Activated CD8-positive, alpha-beta T cell treated with anti-CD3 and anti-CD28 coated beads, Interleukin-2, amount 10 ng/mL, durations not matched to agents 7 days and 5 days (primary cell): Measurements from ENCODE around the gene BSPRY. TPM values are rescaled to one million over a fixed set of nuclear protein-coding genes. Genes with fewer than 3 reads are reported as not detected.

Source experiments
- ATAC-seq: fragments of 150-1000 bp; cut with Tn5 transposase; one replicate; pipeline ENCODE4 v1.10.0; 2021; ENCODE audit warnings: moderate library complexity
- CTCF ChIA-PET: fragments of 350-600 bp; sonication (Branson Sonifier 250); formaldehyde crosslinking; loops from one replicate; lab custom pipeline; 2021; ENCODE audit warnings: antibody characterized with exemption; lab: Charles Lee
- POLR2A ChIA-PET: fragments of 350-600 bp; sonication (Branson Sonifier 250); formaldehyde crosslinking; loops from one replicate; lab custom pipeline; 2021; ENCODE audit warnings: antibody characterized with exemption; lab: Charles Lee
- DNase-seq: peaks from one replicate; pipeline ENCODE4 v3.0.0-alpha.2; 2020
- H3K27ac Mint-ChIP-seq: one replicate; pipeline ENCODE4 v1.8.0; 2021; ENCODE audit warnings: mild to moderate bottlenecking, mixed read lengths
- H3K27me3 Mint-ChIP-seq: one replicate; pipeline ENCODE4 v1.8.0; 2021; ENCODE audit warnings: low read depth, mixed read lengths
- H3K36me3 Mint-ChIP-seq: one replicate; pipeline ENCODE4 v1.8.0; 2021; ENCODE audit warnings: low read depth, mixed read lengths
- H3K4me1 Mint-ChIP-seq: one replicate; pipeline ENCODE4 v1.8.0; 2021; ENCODE audit warnings: low read depth, mixed read lengths
- H3K4me3 Mint-ChIP-seq: one replicate; pipeline ENCODE4 v1.8.0; 2021; ENCODE audit warnings: mild to moderate bottlenecking, mixed read lengths
- H3K9me3 Mint-ChIP-seq: one replicate; pipeline ENCODE4 v1.8.0; 2022; ENCODE audit warnings: mixed read lengths; ENCODE audit not compliant: insufficient read depth
- total RNA-seq, 2 experiments: library from RNA; stranded (reverse); gene quantifications; one replicate each; pipeline ENCODE4 v1.2.3, GENCODE V29; 2021

The BSPRY gene
- 1 to 10 TPM; 4.0 to 4.4 TPM for total RNA-seq

DNA sequence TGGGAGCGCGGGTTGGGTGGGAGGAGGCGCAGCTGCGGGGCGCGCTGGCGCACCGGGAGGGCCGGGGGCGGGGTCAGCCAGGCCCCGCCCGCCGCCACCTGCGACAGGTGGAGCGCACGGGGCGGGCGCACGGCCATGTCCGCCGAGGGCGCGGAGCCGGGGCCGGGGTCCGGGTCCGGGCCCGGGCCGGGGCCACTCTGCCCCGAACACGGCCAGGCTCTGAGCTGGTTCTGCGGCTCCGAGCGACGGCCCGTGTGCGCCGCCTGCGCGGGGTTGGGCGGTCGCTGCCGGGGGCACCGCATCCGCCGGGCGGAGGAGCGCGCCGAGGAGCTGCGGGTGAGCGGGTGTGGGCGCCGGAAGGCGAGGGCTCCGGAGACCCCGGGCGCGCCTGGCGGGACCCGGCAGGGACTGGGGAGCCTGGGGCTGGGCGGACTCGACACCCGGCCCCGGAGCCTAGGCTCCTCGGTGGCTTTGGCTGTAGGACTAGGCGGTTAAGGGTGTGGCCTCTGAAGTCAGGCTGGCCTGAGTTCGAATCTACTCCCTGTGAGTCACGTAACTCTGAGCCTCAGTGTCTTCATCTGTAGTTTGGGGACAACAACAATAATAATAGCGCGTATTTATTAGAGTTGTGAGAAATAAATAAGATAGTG lies at the start of gene BSPRY:
TSS of gene BSPRY (plus strand) at position 97 of the 650 bp plus-strand sequence. CDS start at position 136, 39 bp downstream.
- H3K4me1 Mint-ChIP-seq, result peaks cover 30% of the 10 kb centered on the region
- CTCF ChIA-PET, result interaction anchor here (1.1 to 3.7 kb wide), 5 partner anchors 9 to 242 kb away, joined by 3 to 16 read pairs (median 8); partner anchors contain the start of genes ALAD and WDR31
- H3K27me3 Mint-ChIP-seq, result no peaks in the 10 kb centered on the region
- no peaks in the 10 kb centered on the region for H3K9me3 Mint-ChIP-seq
- POLR2A ChIA-PET, result interaction anchor here (0.5 to 2.3 kb wide), 5 partner anchors 9 to 632 kb away, joined by 3 to 14 read pairs (median 8); partner anchors contain the start of genes ALAD, C9orf43, CDC26 and INIP
- peak within 1 kb of the TSS; percentile 78 for H3K4me3 Mint-ChIP-seq
- no peaks in the 10 kb centered on the region for H3K36me3 Mint-ChIP-seq
- DNase-seq (peak; percentile 58), ATAC-seq (peak; percentile 71)
- H3K27ac Mint-ChIP-seq, result peak within 1 kb of the TSS; percentile 63

DNA sequence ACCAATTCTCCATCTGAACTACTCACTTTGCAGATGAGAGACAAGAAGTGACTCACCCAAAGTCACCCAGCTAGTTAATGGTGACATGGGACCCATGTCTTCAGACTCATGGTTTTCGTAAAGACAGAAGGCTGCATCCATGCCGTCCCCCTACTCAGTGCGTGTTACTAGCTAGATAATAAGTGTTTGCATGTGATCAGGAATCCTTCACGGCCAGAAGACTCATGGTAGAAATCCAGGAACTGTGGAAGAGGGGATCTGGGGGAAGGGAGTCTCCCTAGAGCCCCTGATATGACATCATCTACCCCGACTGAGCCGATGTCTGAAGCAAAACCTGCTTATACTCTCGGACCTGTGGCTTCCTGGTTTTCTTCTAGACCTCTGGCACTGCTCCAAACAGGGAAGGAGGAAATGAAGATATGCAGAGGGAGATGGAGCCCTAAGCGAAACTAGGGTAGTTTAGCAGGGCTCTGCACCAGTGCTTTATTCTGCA lies 49.5 kb upstream of the BSPRY start:
- ChIA-PET CTCF (interaction anchor here (1.0 to 1.1 kb wide), 2 partner anchors 101 to 147 kb away, joined by 4 to 5 read pairs; partner anchors contain the start of gene ALAD), POLR2A (no interaction called here)
- H3K27ac Mint-ChIP-seq, result no peak overlapping the region
- H3K27me3 Mint-ChIP-seq, result peaks cover 13% of the 10 kb centered on the region
- peaks cover 3% of the 10 kb centered on the region for H3K4me1 Mint-ChIP-seq
- no peaks in the 10 kb centered on the region for H3K36me3 Mint-ChIP-seq
- ATAC-seq (no peak), DNase-seq (no peak)
- H3K4me3 Mint-ChIP-seq, result no peak overlapping the region
- no peaks in the 10 kb centered on the region for H3K9me3 Mint-ChIP-seq

DNA sequence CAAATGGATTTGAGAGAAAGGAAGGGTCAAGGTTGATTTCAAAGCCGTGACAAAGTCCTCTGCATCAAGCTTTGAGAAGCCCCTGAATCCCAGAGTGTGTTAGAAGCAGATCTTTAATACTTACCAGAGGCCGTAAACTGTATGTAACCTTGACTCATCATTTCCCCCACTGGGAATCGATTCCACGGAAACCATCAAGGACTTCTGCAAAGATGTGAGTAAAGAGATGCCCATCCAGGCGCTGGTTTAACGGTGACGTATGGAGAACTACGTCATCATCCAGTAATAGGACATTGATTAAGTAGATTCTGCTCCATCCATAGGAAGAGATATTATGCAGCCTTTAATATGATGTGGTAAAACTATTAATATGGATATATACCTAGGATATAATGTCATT lies 47.8 kb upstream of the BSPRY start:
- POLR2A ChIA-PET, result no interaction called here

DNA sequence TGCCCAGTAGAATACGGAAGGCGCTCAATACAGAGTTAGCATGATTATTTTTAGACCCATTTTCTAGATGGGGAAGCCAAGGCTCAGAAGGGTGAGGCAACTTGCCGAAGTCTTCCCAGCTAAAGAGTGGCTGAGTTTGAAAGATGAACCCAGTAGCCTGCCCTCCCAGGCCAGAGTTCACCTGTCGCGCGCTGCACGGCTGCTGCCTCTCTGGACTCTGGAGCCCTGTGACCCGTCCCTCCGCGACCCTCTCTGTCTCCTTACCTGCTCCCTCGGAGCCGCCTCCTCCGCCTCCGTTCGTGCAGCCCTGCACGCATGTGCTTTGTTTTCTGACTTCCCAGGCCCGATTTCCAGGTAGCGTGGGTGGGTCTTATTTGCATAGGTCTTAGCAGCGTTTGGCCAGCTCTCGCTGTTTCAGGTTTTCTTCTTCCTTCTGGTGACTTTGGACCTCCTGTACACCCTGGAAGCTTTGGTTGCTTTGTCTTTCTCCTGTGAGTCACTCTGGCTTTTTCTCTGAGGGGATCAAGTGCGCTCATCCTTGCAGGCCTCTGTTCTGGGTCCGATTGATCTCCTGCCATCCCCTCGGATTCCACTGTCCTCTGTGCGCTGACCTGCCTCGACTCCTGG lies 46.4 kb upstream of the BSPRY start, which contains the start of gene RNF183:
TSS of gene RNF183 (minus strand) at position 585 of the 627 bp plus-strand sequence. CDS start 5,192 bp downstream, outside the sequence.
- Mint-ChIP-seq H3K36me3 (no peaks in the 10 kb centered on the region), H3K27me3 (peaks cover 11% of the 10 kb centered on the region), H3K4me3 (no peak within 1 kb of the TSS), H3K9me3 (no peaks in the 10 kb centered on the region), H3K27ac (no peak within 1 kb of the TSS), H3K4me1 (peaks cover 3% of the 10 kb centered on the region)
- ATAC-seq (no peak), DNase-seq (no peak)
- ChIA-PET CTCF (no interaction called here), POLR2A (no interaction called here)

More for the DNA sequence above, 47.8 kb upstream of the BSPRY start:
- Mint-ChIP-seq H3K9me3 (no peaks in the 10 kb centered on the region), H3K36me3 (no peaks in the 10 kb centered on the region), H3K4me1 (peaks cover 3% of the 10 kb centered on the region), H3K4me3 (no peak overlapping the region), H3K27ac (no peak overlapping the region), H3K27me3 (peaks cover 13% of the 10 kb centered on the region)
- CTCF ChIA-PET, result interaction anchor here (0.7 to 0.9 kb wide), 2 partner anchors 10 to 357 kb away, joined by 3 read pairs; no protein-coding TSS in a partner anchor
- no peak for DNase-seq
- ATAC-seq, result no peak

DNA sequence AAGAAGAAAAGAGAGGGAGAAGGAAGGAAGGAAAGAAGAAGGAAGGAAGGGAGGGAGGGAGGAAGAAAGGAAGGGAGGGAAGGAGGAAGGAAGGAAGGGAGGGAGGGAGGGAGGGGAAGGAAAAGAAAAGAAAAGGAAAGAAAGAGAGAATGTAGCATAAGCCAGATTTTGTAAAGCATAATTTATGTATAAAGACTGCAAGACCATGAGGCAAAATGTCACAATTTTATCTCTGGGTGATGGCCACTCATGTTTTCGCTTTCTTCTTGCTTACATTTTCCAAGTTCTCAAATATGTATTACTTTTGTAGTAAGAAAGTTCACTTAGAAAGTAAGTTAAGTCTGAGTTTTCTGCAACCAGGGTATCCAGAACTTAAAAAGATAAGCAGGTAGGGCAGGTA lies 42.8 kb upstream of the BSPRY start:
- Mint-ChIP-seq H3K4me1 (no peaks in the 10 kb centered on the region), H3K27ac (no peak overlapping the region), H3K36me3 (no peaks in the 10 kb centered on the region), H3K4me3 (no peak overlapping the region), H3K9me3 (no peaks in the 10 kb centered on the region), H3K27me3 (no peaks in the 10 kb centered on the region)
- ATAC-seq, result no peak
- DNase-seq, result no peak
- ChIA-PET CTCF (no interaction called here), POLR2A (no interaction called here)

DNA sequence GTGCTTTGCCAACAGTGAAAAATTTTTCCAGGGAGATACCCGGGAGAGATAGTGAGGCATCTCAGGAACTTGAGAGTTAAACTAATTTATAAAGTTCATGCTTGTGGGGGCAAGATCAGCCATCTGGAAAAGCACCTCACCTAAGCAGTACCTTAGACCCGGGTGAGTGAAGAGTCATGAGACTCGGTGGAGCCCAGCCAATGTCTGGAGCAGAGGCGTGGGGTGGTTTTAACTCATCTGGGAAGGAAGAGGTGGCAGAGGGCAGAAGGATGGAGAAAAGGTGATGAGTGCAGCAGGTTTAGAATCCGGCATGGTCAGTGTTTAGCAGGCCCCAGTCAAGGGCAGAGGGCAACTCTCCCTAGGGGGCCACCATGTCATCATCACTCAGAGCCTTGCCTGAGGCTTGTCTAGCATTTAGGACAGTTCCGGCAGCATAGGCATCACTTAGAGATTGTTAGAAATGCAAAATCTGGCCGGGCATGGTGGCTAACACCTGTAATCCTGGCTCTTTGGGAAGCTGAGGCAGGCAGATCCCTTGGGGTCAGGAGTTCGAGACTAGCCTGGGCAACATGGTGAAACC lies 41.9 kb upstream of the BSPRY start:
- H3K9me3 Mint-ChIP-seq, result no peaks in the 10 kb centered on the region
- ChIA-PET CTCF (no interaction called here), POLR2A (no interaction called here)
- H3K36me3 Mint-ChIP-seq, result no peaks in the 10 kb centered on the region
- ATAC-seq (no peak), DNase-seq (no peak)
- no peaks in the 10 kb centered on the region for H3K27me3 Mint-ChIP-seq
- no peak overlapping the region for H3K4me3 Mint-ChIP-seq
- H3K4me1 Mint-ChIP-seq, result no peaks in the 10 kb centered on the region
- no peak overlapping the region for H3K27ac Mint-ChIP-seq

DNA sequence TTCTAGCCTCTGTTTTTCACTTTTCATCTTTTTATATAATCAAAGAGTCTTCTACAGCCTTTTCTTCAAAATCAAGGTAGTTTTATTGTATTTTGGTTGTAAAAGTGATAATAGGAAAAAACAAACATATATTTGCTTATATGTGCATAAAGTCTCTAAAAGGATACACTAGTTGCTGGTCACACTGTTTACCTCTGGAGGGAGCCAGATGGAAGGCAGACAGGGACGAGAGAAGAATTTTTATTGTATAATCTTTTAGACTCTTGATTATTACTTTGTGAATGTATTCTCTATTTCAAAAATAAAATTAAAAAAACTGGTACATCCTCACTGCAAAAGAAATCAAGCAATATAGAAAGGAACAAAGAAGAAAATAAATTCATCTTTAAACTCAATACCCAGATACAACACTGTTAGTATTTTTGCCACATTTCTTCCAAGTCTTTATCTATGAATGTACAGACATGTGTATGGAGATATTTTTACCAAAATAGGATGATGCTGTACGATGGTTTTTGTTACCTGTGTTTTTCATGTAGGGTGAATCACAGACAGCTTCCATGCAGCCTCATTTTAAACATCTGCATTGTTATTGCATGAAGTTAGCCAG lies 40.0 kb upstream of the BSPRY start:
- Mint-ChIP-seq H3K9me3 (no peaks in the 10 kb centered on the region), H3K4me3 (no peak overlapping the region), H3K36me3 (no peaks in the 10 kb centered on the region), H3K4me1 (no peaks in the 10 kb centered on the region), H3K27ac (no peak overlapping the region), H3K27me3 (no peaks in the 10 kb centered on the region)
- DNase-seq, result peak; percentile 46
- peak; percentile 53 for ATAC-seq
- POLR2A ChIA-PET, result no interaction called here
- CTCF ChIA-PET, result interaction anchor here (0.7 to 4.6 kb wide), 4 partner anchors 14 to 347 kb away, joined by 3 to 24 read pairs (median 4); partner anchors contain the start of gene ALAD

DNA sequence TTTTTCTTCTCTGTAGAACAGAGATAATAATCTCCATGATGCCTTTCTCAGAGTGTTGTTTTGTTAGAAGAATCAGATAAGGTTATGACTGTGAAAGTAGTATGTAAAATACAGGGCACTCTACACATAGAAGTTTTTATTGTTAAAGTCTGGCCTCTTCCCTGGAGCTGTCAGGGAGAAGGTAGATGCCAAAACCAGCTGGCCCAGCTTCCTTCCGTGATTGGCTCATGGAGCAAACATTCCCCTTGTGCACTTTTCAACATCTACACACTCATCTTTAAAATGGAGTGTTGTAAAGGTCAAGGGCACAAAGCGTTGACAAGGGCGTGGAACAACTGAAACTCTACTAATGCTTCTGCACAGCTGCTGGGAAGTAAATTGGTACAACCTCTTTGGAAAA lies 38.8 kb upstream of the BSPRY start:
- DNase-seq (no peak), ATAC-seq (no peak)
- no peaks in the 10 kb centered on the region for H3K4me1 Mint-ChIP-seq
- no peaks in the 10 kb centered on the region for H3K9me3 Mint-ChIP-seq
- H3K27ac Mint-ChIP-seq, result no peak overlapping the region
- no peaks in the 10 kb centered on the region for H3K36me3 Mint-ChIP-seq
- H3K27me3 Mint-ChIP-seq, result peaks cover 2% of the 10 kb centered on the region
- CTCF ChIA-PET, result interaction anchor here (1.3 to 4.6 kb wide), 3 partner anchors 97 to 346 kb away, joined by 3 to 24 read pairs (median 6); no protein-coding TSS in a partner anchor
- H3K4me3 Mint-ChIP-seq, result no peak overlapping the region
- POLR2A ChIA-PET, result no interaction called here

DNA sequence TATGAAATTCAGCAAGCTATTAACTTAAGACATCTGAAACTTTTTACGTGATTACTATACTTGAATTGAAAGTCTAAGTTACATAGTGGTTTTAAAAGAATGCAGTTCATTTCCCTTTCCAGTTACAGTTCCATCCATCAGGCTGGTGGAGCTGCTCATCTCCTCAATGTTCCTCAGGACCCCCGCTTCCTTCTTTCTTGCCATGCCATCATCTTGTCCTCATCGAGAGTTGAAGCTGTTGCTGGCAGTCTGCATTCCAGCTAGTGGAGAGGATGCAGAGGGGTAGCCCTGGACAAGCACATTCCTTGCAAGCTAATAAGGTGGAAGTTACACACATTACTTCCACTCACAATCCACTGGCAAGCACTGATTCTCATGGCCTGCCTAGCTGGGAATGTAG lies 37.4 kb upstream of the BSPRY start:
- H3K27me3 Mint-ChIP-seq, result peaks cover 5% of the 10 kb centered on the region
- H3K27ac Mint-ChIP-seq, result no peak overlapping the region
- H3K9me3 Mint-ChIP-seq, result no peaks in the 10 kb centered on the region
- no peaks in the 10 kb centered on the region for H3K36me3 Mint-ChIP-seq
- H3K4me1 Mint-ChIP-seq, result no peaks in the 10 kb centered on the region
- POLR2A ChIA-PET, result no interaction called here
- DNase-seq (no peak), ATAC-seq (no peak)
- no peak overlapping the region for H3K4me3 Mint-ChIP-seq
- CTCF ChIA-PET, result interaction anchor here (0.7 to 4.6 kb wide), 6 partner anchors 11 to 344 kb away, joined by 3 to 24 read pairs (median 3); no protein-coding TSS in a partner anchor

DNA sequence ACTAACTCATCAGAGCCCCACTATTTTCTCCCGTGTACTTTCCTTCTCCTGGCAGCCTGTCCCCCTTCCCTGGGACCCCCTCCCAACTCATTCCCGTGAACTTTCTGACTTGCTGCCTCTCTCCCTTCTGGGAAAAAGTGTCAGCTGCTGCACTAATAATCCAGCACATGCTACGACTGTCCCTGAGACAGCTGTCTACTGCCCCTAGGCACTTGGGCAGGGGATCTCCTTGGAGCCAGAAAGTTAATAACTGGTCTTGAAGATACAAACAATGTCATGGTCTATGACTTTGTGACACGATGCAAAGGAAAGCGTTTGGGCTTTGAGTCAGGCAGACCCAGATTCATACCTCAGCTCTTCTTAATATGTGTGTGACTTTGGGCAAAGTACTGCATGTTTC lies 36.1 kb upstream of the BSPRY start:
- ChIA-PET CTCF (interaction anchor here (4.6 kb wide), 1 partner anchor 343 kb away, joined by 24 read pairs; no protein-coding TSS in a partner anchor), POLR2A (interaction anchor here (0.6 kb wide), 1 partner anchor 37 kb away, joined by 3 read pairs; no protein-coding TSS in a partner anchor)
- Mint-ChIP-seq H3K27me3 (peaks cover 9% of the 10 kb centered on the region), H3K36me3 (no peaks in the 10 kb centered on the region), H3K9me3 (no peaks in the 10 kb centered on the region), H3K4me3 (no peak overlapping the region), H3K27ac (no peak overlapping the region), H3K4me1 (no peaks in the 10 kb centered on the region)
- no peak for ATAC-seq
- no peak for DNase-seq

DNA sequence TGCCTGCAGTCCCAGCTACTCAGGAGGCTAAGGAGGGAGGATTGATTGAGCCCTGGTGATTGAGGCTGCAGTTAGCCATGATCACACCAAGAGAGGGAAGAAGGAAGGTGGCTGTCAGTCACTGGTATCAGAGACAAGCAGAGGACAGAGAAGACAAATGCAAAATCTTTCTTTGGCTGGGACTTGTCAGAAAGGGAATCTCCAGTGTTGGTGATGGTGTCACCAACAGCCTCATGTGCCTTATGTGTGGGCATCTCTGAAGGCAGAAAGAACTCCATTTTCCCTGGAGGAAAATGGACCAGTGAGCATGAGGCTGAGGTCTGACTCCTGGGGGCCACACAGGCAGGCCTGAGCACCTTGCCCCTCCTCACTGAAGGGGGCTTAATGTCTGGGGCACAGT lies 34.1 kb upstream of the BSPRY start:
- ChIA-PET POLR2A (no interaction called here), CTCF (interaction anchor here (1.5 kb wide), 1 partner anchor 95 kb away, joined by 3 read pairs; the partner anchor contains the start of genes C9orf43 and POLE3)
- H3K9me3 Mint-ChIP-seq, result no peaks in the 10 kb centered on the region
- ATAC-seq (no peak), DNase-seq (no peak)
- no peaks in the 10 kb centered on the region for H3K36me3 Mint-ChIP-seq
- H3K4me1 Mint-ChIP-seq, result no peaks in the 10 kb centered on the region
- no peak overlapping the region for H3K27ac Mint-ChIP-seq
- no peak overlapping the region for H3K4me3 Mint-ChIP-seq
- peaks cover 9% of the 10 kb centered on the region for H3K27me3 Mint-ChIP-seq
